AML-193 (cell line): ENCODE data around the gene CDC42BPB.
"Not testable (repeated sequence)": the region's sequence is repeated elsewhere in the genome, so short reads cannot be mapped to it uniquely, and the experiment has no call there.

ENCODE experiments used
- DNase-seq, 2 experiments: peaks; one replicate each; lab custom pipeline; 2025; lab: John Stamatoyannopoulos, UW

CDC42BPB gene

GRCh38 chr14:103047453-103047852 is 9.9 kb downstream of the CDC42BPB start:
- DNase-seq: not testable (repeated sequence)

GRCh38 chr14:103045371-103045869 is 11.9 kb downstream of the CDC42BPB start:
- no peak for DNase-seq

- DNase-seq: no peak
These were observed 13.9 kb downstream of the CDC42BPB start for GRCh38 chr14:103043257-103044015.

GRCh38 chr14:103041464-103041863 is 15.9 kb downstream of the CDC42BPB start:
- no peak for DNase-seq

GRCh38 chr14:103033681-103034096 is 23.7 kb downstream of the CDC42BPB start:
- DNase-seq: no peak

GRCh38 chr14:103031956-103032355 is 25.4 kb downstream of the CDC42BPB start:
- no peak for DNase-seq

GRCh38 chr14:103031566-103031911 is 25.8 kb downstream of the CDC42BPB start:
- DNase-seq: no peak

GRCh38 chr14:103030741-103031565 is 26.4 kb downstream of the CDC42BPB start:
- no peak for DNase-seq

- no peak for DNase-seq
These were observed 27.4 kb downstream of the CDC42BPB start for GRCh38 chr14:103029936-103030335.

GRCh38 chr14:103028772-103029171 is 28.6 kb downstream of the CDC42BPB start:
- no peak for DNase-seq

GRCh38 chr14:103028161-103028767 is 29.1 kb downstream of the CDC42BPB start:
- no peak for DNase-seq

- no peak for DNase-seq
These were observed 29.9 kb downstream of the CDC42BPB start for GRCh38 chr14:103027451-103027850.

GRCh38 chr14:103026988-103027387 is 30.4 kb downstream of the CDC42BPB start:
- DNase-seq: no peak

- not testable (repeated sequence) for DNase-seq
These were observed 31.2 kb downstream of the CDC42BPB start for GRCh38 chr14:103026196-103026595.

- no peak for DNase-seq
These were observed 33.4 kb downstream of the CDC42BPB start for GRCh38 chr14:103023881-103024473.

GRCh38 chr14:103022685-103023044 is 34.7 kb downstream of the CDC42BPB start:
- DNase-seq: no peak

GRCh38 chr14:103022002-103022684 is 35.2 kb downstream of the CDC42BPB start:
- DNase-seq: no peak

GRCh38 chr14:103021684-103022001 is 35.7 kb downstream of the CDC42BPB start:
- no peak for DNase-seq

GRCh38 chr14:103020271-103021170 is 36.8 kb downstream of the CDC42BPB start:
- no peak for DNase-seq

- no peak for DNase-seq
These were observed 37.5 kb downstream of the CDC42BPB start for GRCh38 chr14:103019826-103020225.

- DNase-seq: no peak
These were observed 38.1 kb downstream of the CDC42BPB start for GRCh38 chr14:103019236-103019635.
